Osteoblast (primary cell): ENCODE measurements around the gene HKDC1. TPM values are rescaled to one million over a fixed set of nuclear protein-coding genes. Genes with fewer than 3 reads are reported as not detected.

Experiments
- DNase-seq: peaks from one replicate; pipeline ENCODE4 v3.0.0; 2011; ENCODE audit warnings: low spot score, mixed read lengths; ENCODE audit not compliant: insufficient read length; ENCODE audit errors: missing footprints
- H2AFZ ChIP-seq: 2 replicates; pipeline ENCODE4 v1.6.0; 2011; ENCODE audit warnings: mild to moderate bottlenecking, low read length
- H3K27ac ChIP-seq: 2 replicates; pipeline ENCODE4 v1.5.1; 2011; ENCODE audit warnings: mild to moderate bottlenecking, low read depth, low read length, moderate library complexity
- H3K27me3 ChIP-seq: 2 replicates; pipeline ENCODE4 v1.6.0; 2012; ENCODE audit warnings: mild to moderate bottlenecking, control low read depth, inconsistent platforms, low read length, moderate library complexity; ENCODE audit not compliant: insufficient read depth
- H3K36me3 ChIP-seq: 2 replicates; pipeline ENCODE4 v1.5.1; 2011; ENCODE audit warnings: mild to moderate bottlenecking, low read length, control low read depth, moderate library complexity; ENCODE audit not compliant: insufficient read depth
- H3K4me1 ChIP-seq: 2 replicates; pipeline ENCODE4 v1.5.1; 2011; ENCODE audit warnings: mild to moderate bottlenecking, low read length, control low read depth, moderate library complexity; ENCODE audit not compliant: insufficient read depth
- H3K4me2 ChIP-seq: 2 replicates; pipeline ENCODE4 v1.6.0; 2011; ENCODE audit warnings: mild to moderate bottlenecking, low read length; ENCODE audit not compliant: insufficient read depth
- H3K4me3 ChIP-seq: fragments of 200-600 bp; sonication (generic); 3 replicates; pipeline ENCODE4 v1.5.1; 2012; ENCODE audit warnings: mild to moderate bottlenecking, low read length, inconsistent platforms; ENCODE audit not compliant: insufficient read depth
- H3K79me2 ChIP-seq: 2 replicates; pipeline ENCODE4 v1.6.0; 2012; ENCODE audit warnings: mild to moderate bottlenecking, low read length, control low read depth, inconsistent platforms; ENCODE audit not compliant: insufficient read depth
- H3K9me3 ChIP-seq: 2 replicates; pipeline ENCODE4 v1.5.1; 2011; ENCODE audit warnings: low read depth, low read length, control low read depth
- H4K20me1 ChIP-seq: 2 replicates; pipeline ENCODE4 v1.6.0; 2012; ENCODE audit warnings: mild to moderate bottlenecking, low read length, control low read depth; ENCODE audit not compliant: insufficient read depth
- CTCF ChIP-seq: IDR thresholded peaks from 2 replicates; pipeline ENCODE4 v1.5.1; 2011; ENCODE audit warnings: mild to moderate bottlenecking, low read depth, low read length, moderate library complexity; ENCODE audit errors: extremely low read depth
- total RNA-seq: library from RNA; depleted of rRNA; stranded (reverse); fragments of >200 nt; gene quantifications from 2 replicates; pipeline ENCODE4 v1.2.3, GENCODE V29; 2012

The HKDC1 gene
- total RNA-seq, 1 donor: 2.9 TPM

- no peak for TF ChIP-seq CTCF
- no peak overlapping the region for H3K4me3 ChIP-seq
- peaks cover 32% of the 10 kb centered on the region for H3K4me1 ChIP-seq
- H3K27ac ChIP-seq: no peak overlapping the region
- no peaks in the 10 kb centered on the region for H3K9me3 ChIP-seq
- H3K36me3 ChIP-seq: no peaks in the 10 kb centered on the region
- H4K20me1 ChIP-seq: no peaks in the 10 kb centered on the region
- DNase-seq: no peak
- H3K4me2 ChIP-seq: no peak overlapping the region
- no peaks in the 10 kb centered on the region for H3K79me2 ChIP-seq
- H3K27me3 ChIP-seq: no peaks in the 10 kb centered on the region
- H2AFZ ChIP-seq: no peak overlapping the region
These were observed 22.7 kb downstream of the HKDC1 start for GRCh38 chr10:69242852-69243212.

- DNase-seq: no peak
- Histone ChIP-seq H3K4me3 (no peak overlapping the region), H3K36me3 (no peaks in the 10 kb centered on the region), H3K27ac (no peak overlapping the region), H3K4me1 (peaks cover 32% of the 10 kb centered on the region), H3K4me2 (no peak overlapping the region), H3K27me3 (no peaks in the 10 kb centered on the region), H4K20me1 (no peaks in the 10 kb centered on the region), H3K79me2 (no peaks in the 10 kb centered on the region), H3K9me3 (no peaks in the 10 kb centered on the region), H2AFZ (no peak overlapping the region)
- TF ChIP-seq CTCF: no peak
These were observed 23.7 kb downstream of the HKDC1 start for GRCh38 chr10:69243817-69244216.

GRCh38 chr10:69246036-69246435 is 25.9 kb downstream of the HKDC1 start:
- Histone ChIP-seq H3K27me3 (no peaks in the 10 kb centered on the region), H3K36me3 (no peaks in the 10 kb centered on the region), H2AFZ (no peak overlapping the region), H3K9me3 (no peaks in the 10 kb centered on the region), H3K4me2 (no peak overlapping the region), H3K27ac (no peak overlapping the region), H3K79me2 (no peaks in the 10 kb centered on the region), H3K4me1 (peaks cover 17% of the 10 kb centered on the region), H3K4me3 (no peak overlapping the region), H4K20me1 (no peaks in the 10 kb centered on the region)
- DNase-seq: no peak
- TF ChIP-seq CTCF: no peak

- no peaks in the 10 kb centered on the region for H3K36me3 ChIP-seq
- H3K27me3 ChIP-seq: no peaks in the 10 kb centered on the region
- no peak overlapping the region for H3K4me2 ChIP-seq
- no peak overlapping the region for H3K4me3 ChIP-seq
- no peak for TF ChIP-seq CTCF
- no peaks in the 10 kb centered on the region for H3K79me2 ChIP-seq
- no peaks in the 10 kb centered on the region for H4K20me1 ChIP-seq
- H3K4me1 ChIP-seq: peaks cover 12% of the 10 kb centered on the region
- H3K9me3 ChIP-seq: no peaks in the 10 kb centered on the region
- H2AFZ ChIP-seq: no peak overlapping the region
- DNase-seq: no peak
- H3K27ac ChIP-seq: no peak overlapping the region
These were observed 26.6 kb downstream of the HKDC1 start for GRCh38 chr10:69246581-69247312.
